ENCODE measurements around the gene PLB1.

PLB1 gene

DNA sequence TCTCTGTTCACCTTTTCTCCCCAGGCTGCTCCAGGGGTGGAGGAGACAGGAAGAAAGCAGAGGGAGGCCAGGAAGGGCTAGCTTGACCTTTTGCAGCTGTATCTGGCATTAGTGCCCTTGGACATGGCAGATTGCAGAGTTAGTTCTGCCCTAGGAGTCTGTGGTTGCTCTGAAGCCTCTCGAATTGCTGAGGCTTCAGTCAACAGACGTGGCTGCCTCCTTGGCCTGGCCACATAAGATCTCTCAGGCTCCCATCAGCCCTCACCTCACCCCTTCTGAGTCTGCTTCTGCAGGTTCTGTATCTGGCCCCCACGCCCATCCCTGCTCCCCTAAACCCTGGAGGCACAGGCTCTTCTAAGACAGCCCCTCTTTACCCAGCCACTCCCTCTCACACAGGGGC is 18.2 kb upstream of the PLB1 start:
- DNase-seq (ENCODE audit: insufficient read length, low spot score) = no peak
- FAIRE-seq = no peak
- no peak for TF ChIP-seq CTCF (IDR thresholded peaks at IDR 0.05; ENCODE audit: insufficient read depth, missing control alignments)

GRCh38 chr2:28480403-28481049 is 15.3 kb upstream of the PLB1 start:
- no peak for TF ChIP-seq CTCF (IDR thresholded peaks at IDR 0.05; ENCODE audit: insufficient read depth, missing control alignments)
- FAIRE-seq = no peak
- no peak for DNase-seq (ENCODE audit: insufficient read length, low spot score)

DNA sequence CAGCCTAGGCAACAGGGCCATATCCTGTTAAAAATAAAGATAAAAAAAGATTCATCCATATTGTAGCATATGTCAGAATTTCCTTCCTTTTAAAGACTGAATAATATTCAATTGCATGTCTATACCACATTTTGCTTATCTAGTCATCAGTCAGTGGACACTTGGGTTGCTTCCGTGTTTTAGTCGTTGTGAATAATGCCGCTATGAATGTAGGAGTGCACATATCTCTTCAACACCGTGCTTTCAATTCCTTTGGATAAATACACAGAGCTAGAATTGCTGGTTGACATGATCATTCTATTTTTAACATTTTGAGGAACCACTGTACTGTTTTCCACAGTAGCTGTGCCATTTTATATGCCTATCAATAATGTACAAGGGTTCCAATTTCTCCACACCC is 14.0 kb upstream of the PLB1 start:
- no peak for TF ChIP-seq CTCF (IDR thresholded peaks at IDR 0.05; ENCODE audit: insufficient read depth, missing control alignments)
- FAIRE-seq (no peak), DNase-seq (ENCODE audit: insufficient read length, low spot score) (no peak)

- TF ChIP-seq CTCF (IDR thresholded peaks at IDR 0.05; ENCODE audit: insufficient read depth, missing control alignments) = no peak
- FAIRE-seq (no peak), DNase-seq (ENCODE audit: insufficient read length, low spot score) (no peak)
Observed at GRCh38 chr2:28484835-28485234, 11.0 kb upstream of the PLB1 start.

DNA sequence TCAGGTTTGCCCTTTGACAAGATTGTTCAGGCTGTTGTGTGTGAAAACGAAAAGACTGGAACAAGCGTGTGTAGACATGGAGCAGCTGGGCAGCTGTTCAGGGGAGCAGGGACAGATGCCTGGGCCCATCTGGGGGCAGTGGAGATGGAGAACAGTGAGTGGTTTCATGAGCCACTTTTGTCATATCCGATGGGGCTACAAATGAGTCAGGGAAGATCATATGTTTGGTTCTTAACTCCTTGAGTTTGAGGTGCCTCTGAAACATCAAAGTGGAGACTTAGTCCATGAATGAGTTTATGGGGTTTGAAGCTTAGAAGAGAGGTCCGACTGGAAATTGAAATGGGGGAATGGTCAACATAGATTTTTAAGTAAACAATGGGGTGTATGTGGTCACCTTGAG is 9.3 kb upstream of the PLB1 start:
- FAIRE-seq = no peak
- no peak for TF ChIP-seq CTCF (IDR thresholded peaks at IDR 0.05; ENCODE audit: insufficient read depth, missing control alignments)
- no peak for DNase-seq (ENCODE audit: insufficient read length, low spot score)

- DNase-seq (ENCODE audit: insufficient read length, low spot score) (no peak), FAIRE-seq (no peak)
- TF ChIP-seq CTCF (IDR thresholded peaks at IDR 0.05; ENCODE audit: insufficient read depth, missing control alignments) = no peak
Observed at GRCh38 chr2:28487258-28487657, 8.6 kb upstream of the PLB1 start.

DNA sequence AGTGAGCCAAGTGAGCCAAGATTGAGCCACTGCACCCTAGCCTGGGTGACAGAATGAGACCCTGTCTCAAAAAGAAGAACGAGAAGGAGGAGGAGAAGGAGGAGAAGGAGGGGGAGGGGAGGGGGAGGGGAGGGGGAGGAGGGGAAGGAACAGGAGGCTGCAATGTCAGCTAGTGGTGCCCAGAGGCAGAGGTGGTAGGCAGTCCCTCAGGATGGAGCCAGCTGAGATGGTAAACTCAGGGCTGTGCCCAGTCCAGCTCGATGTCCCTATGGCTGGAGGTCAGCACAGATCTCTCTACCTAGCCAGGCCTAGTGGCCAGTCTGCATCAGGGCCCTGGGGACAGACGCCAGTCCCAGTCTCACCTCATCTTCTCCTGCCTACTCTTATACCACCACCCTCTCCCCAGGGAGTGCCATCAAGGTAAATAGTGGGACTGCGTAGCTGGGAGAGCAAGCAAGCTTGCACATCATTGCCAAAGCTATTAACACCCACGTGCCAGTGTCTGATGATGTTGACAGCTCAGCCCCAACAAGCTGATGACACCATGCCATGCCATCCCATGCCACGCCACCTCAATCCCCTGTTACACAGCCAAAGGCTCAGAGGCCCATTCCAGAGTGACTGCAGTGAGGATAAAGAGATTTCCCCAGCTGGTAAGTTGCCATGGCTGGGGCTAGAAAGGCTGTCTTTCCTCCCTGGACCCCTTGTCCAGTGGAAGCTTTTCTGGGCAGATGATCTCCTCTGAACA is 7.6 kb upstream of the PLB1 start:
- no peak for DNase-seq (ENCODE audit: insufficient read length, low spot score)
- no peak for FAIRE-seq
- TF ChIP-seq CTCF (IDR thresholded peaks at IDR 0.05; ENCODE audit: insufficient read depth, missing control alignments) = no peak

All from D721Med (cell line).